Stomach (tissue), 9 donors: ENCODE measurements around the gene CARMIL1. TPM values are rescaled to one million over a fixed set of nuclear protein-coding genes. Genes with fewer than 3 reads are reported as not detected.

ENCODE experiments used
- DNase-seq, 2 donors: peaks; one replicate each; pipeline versions ENCODE4 v3.0.0 to v3.0.0-alpha.2; 2013 to 2019
- H3K27ac ChIP-seq, 5 donors: fragments of 200-600 bp in 4 of 5; sonication (generic) in 4 of 5; one replicate each; pipeline ENCODE4 v1.5.1; 2013 to 2019; ENCODE audit warnings: mild to moderate bottlenecking in 1 of 5, moderate library complexity in 1 of 5
- H3K27me3 ChIP-seq, 3 donors: fragments of 200-600 bp; sonication (generic); one replicate each; pipeline ENCODE4 v1.5.1; 2017 to 2019; ENCODE audit warnings: mixed run types in 1 of 3
- H3K36me3 ChIP-seq, 4 donors: fragments of 200-600 bp; sonication (generic); 1 replicate in 3 of 4; 2 replicates in 1 of 4; pipeline ENCODE4 v1.5.1; 2016 to 2019
- H3K4me1 ChIP-seq, 4 donors: fragments of 200-600 bp; sonication (generic); one replicate each; pipeline ENCODE4 v1.5.1; 2016 to 2019
- H3K4me3 ChIP-seq, 4 donors: fragments of 200-600 bp; sonication (generic) in 3 of 4; one replicate each; pipeline ENCODE4 v1.5.1; 2016 to 2019; ENCODE audit warnings: mild to moderate bottlenecking in 1 of 4
- H3K9me3 ChIP-seq, 4 donors: fragments of 200-600 bp; sonication (generic); one replicate each; pipeline ENCODE4 v1.5.1; 2016 to 2019
- CTCF ChIP-seq, 7 experiments: fragments of 450-650 bp in 4 of 7; fragments of 200-600 bp in 3 of 7; sonication (generic) in 3 of 7; IDR thresholded peaks; one replicate each; pipeline ENCODE4 v1.5.1; 2016 to 2019; ENCODE audit warnings: antibody characterized with exemption in 7 of 7, control low read depth in 2 of 7, mild to moderate bottlenecking in 1 of 7
- EP300 ChIP-seq: sonication (generic); formaldehyde crosslinking; IDR thresholded peaks from one replicate; pipeline ENCODE4 v1.6.1; 2017; ENCODE audit warnings: antibody characterized with exemption
- POLR2A ChIP-seq, 4 donors: fragments of 450-650 bp; IDR thresholded peaks; one replicate each; pipeline ENCODE4 v1.6.1; 2016; ENCODE audit warnings: antibody characterized with exemption in 4 of 4, control low read depth in 2 of 4, mild to moderate bottlenecking in 1 of 4, moderate library complexity in 1 of 4
- POLR2AphosphoS5 ChIP-seq, 3 donors: sonication (generic); formaldehyde crosslinking; IDR thresholded peaks; one replicate each; pipeline ENCODE4 v1.6.1; 2016; ENCODE audit warnings: antibody characterized with exemption in 3 of 3
- WGBS, 5 donors: extraction: QIAGEN DNeasy Blood & Tissue Kit in 3 of 5; methylation state at CpG; one replicate each; pipeline versions ENCODE4 v1.1.5 to v1.1.7; 2013 to 2018; 5-methylcytosine and 5-hydroxymethylcytosine counted together
- intact Hi-C: fragments of 100-400 bp; cut with DNase I; formaldehyde crosslinking; loops from one replicate; pipeline ENCODE4 v1.15.1; 2023; ENCODE audit warnings: low total_unique reads
- polyA plus RNA-seq, 3 donors: library from polyadenylated mRNA; stranded (reverse); fragments of 200-250 nt; gene quantifications; one replicate each; pipeline ENCODE4 v1.2.3, GENCODE V29; 2013
- total RNA-seq, 5 donors: library from RNA; depleted of rRNA; stranded (reverse); fragments of >200 nt; gene quantifications; one replicate each; pipeline versions ENCODE4 v1.1.0 to v1.2.3, GENCODE V29; 2014 to 2016
- donor health status: healthy with polysubstance abuse.
- donor health status: Bipolar disorder and iron deficiency.
- donor health status: healthy.

CARMIL1 gene
- total and polyA plus RNA-seq, 8 donors, result 10.5 to 42.7 (median 14.9) TPM

GRCh38 chr6:25370178-25371036 is 91.2 kb downstream of the CARMIL1 start:
- intact Hi-C loops, result no loop called here
- Histone ChIP-seq H3K9me3 (peaks cover 0 to 7% (median 5%) of the 10 kb centered on the region in 4 donors), H3K4me3 (peak overlapping the region in 1 of 4 donors; percentile 6), H3K4me1 (peaks cover 21 to 39% (median 29%) of the 10 kb centered on the region in 4 donors), H3K36me3 (no peaks in the 10 kb centered on the region), H3K27me3 (no peaks in the 10 kb centered on the region), H3K27ac (peak overlapping the region in 4 of 5 donors; percentile 52 to 90 (median 78))
- TF ChIP-seq CTCF (IDR thresholded peaks at IDR 0.05) (no peak), POLR2A (IDR thresholded peaks at IDR 0.05) (no peak), EP300 (no peak)
- 52 to 69% (median 65%) methylated on average over 10 of the region's 10 CpGs for WGBS, 5 donors
- peak in 1 of 2 donors; percentile 30 for DNase-seq

GRCh38 chr6:25371037-25371347 is 91.8 kb downstream of the CARMIL1 start:
- DNase-seq, result no peak
- H3K27me3 ChIP-seq, result no peaks in the 10 kb centered on the region
- no peak overlapping the region for H3K27ac ChIP-seq
- H3K36me3 ChIP-seq, result no peaks in the 10 kb centered on the region
- 89 to 97% (median 92%) methylated on average over 2 of the region's 2 CpGs for WGBS, 5 donors
- intact Hi-C loops, result no loop called here
- H3K4me1 ChIP-seq, result peaks cover 21 to 39% (median 29%) of the 10 kb centered on the region in 4 donors
- H3K9me3 ChIP-seq, result peaks cover 0 to 8% (median 6%) of the 10 kb centered on the region in 4 donors
- no peak overlapping the region for H3K4me3 ChIP-seq
- TF ChIP-seq POLR2A (IDR thresholded peaks at IDR 0.05), result no peak
- no peak for TF ChIP-seq POLR2AphosphoS5 (IDR thresholded peaks at IDR 0.05)
- TF ChIP-seq CTCF (IDR thresholded peaks at IDR 0.05), result no peak
- TF ChIP-seq EP300, result no peak

GRCh38 chr6:25375125-25375524 is 96.0 kb downstream of the CARMIL1 start:
- Histone ChIP-seq H3K27ac (no peak overlapping the region), H3K27me3 (no peaks in the 10 kb centered on the region), H3K9me3 (peaks cover 0 to 8% (median 6%) of the 10 kb centered on the region in 4 donors), H3K4me3 (no peak overlapping the region), H3K36me3 (no peaks in the 10 kb centered on the region), H3K4me1 (peaks cover 0 to 5% (median 4%) of the 10 kb centered on the region in 4 donors)
- intact Hi-C loops, result no loop called here
- no peak for TF ChIP-seq POLR2AphosphoS5 (IDR thresholded peaks at IDR 0.05)
- no peak for TF ChIP-seq CTCF (IDR thresholded peaks at IDR 0.05)
- no peak for TF ChIP-seq EP300
- no peak for TF ChIP-seq POLR2A (IDR thresholded peaks at IDR 0.05)
- WGBS, 5 donors, result 86 to 100% (median 91%) methylated on average over 1 of the region's 1 CpG
- no peak for DNase-seq

GRCh38 chr6:25377664-25378063 is 98.5 kb downstream of the CARMIL1 start:
- peaks cover 0 to 8% (median 6%) of the 10 kb centered on the region in 4 donors for H3K9me3 ChIP-seq
- 89 to 100% (median 94%) methylated on average over 1 of the region's 1 CpG for WGBS, 5 donors
- DNase-seq, result no peak
- H3K4me1 ChIP-seq, result no peaks in the 10 kb centered on the region
- no peak overlapping the region for H3K4me3 ChIP-seq
- H3K27ac ChIP-seq, result no peak overlapping the region
- H3K27me3 ChIP-seq, result no peaks in the 10 kb centered on the region
- no peaks in the 10 kb centered on the region for H3K36me3 ChIP-seq
- TF ChIP-seq POLR2A (IDR thresholded peaks at IDR 0.05) (no peak), EP300 (no peak), POLR2AphosphoS5 (IDR thresholded peaks at IDR 0.05) (no peak), CTCF (IDR thresholded peaks at IDR 0.05) (no peak)
- intact Hi-C loops, result no loop called here
